HG03558 (cell line): ENCODE measurements around the gene HHATL.

ENCODE experiments used
- ATAC-seq: cut with Tn5 transposase; IDR thresholded peaks from one replicate; pipeline ENCODE4 v1.9.1; 2021; ENCODE audit warnings: moderate number of reproducible peaks; ENCODE audit not compliant: unreplicated experiment; ENCODE audit errors: extremely low read depth

The HHATL gene

GRCh38 chr3:42702066-42702951 lies at the start of gene HHATL:
HHATL (minus strand) TSS chr3:42702798; CDS start chr3:42700826, 1,972 bp downstream.
- ATAC-seq: no peak

GRCh38 chr3:42751609-42752008 lies 49.0 kb upstream of the HHATL start:
- ATAC-seq: no peak

- no peak for ATAC-seq
These were observed 48.2 kb upstream of the HHATL start for GRCh38 chr3:42750834-42751233.

- ATAC-seq: no peak
These were observed 47.2 kb upstream of the HHATL start for GRCh38 chr3:42749753-42750231.

GRCh38 chr3:42749025-42749752 lies 46.6 kb upstream of the HHATL start:
- ATAC-seq: no peak

GRCh38 chr3:42747581-42747980 lies 45.0 kb upstream of the HHATL start:
- ATAC-seq: no peak

- no peak for ATAC-seq
These were observed 44.2 kb upstream of the HHATL start for GRCh38 chr3:42746455-42747450.

GRCh38 chr3:42745776-42746454 lies 43.3 kb upstream of the HHATL start:
- no peak for ATAC-seq

- no peak for ATAC-seq
These were observed 42.7 kb upstream of the HHATL start for GRCh38 chr3:42745291-42745745.

- ATAC-seq: no peak
These were observed 40.8 kb upstream of the HHATL start for GRCh38 chr3:42743204-42743995.

- no peak for ATAC-seq
These were observed 40.1 kb upstream of the HHATL start for GRCh38 chr3:42742688-42743087.

- no peak for ATAC-seq
These were observed 39.7 kb upstream of the HHATL start for GRCh38 chr3:42742259-42742658.

- no peak for ATAC-seq
These were observed 39.2 kb upstream of the HHATL start for GRCh38 chr3:42741796-42742195.

- ATAC-seq: no peak
These were observed 37.0 kb upstream of the HHATL start for GRCh38 chr3:42739401-42740158.

- ATAC-seq: no peak
These were observed 33.9 kb upstream of the HHATL start for GRCh38 chr3:42736531-42736930.

GRCh38 chr3:42736081-42736480 lies 33.5 kb upstream of the HHATL start:
- no peak for ATAC-seq

- ATAC-seq: no peak
These were observed 33.0 kb upstream of the HHATL start for GRCh38 chr3:42735615-42736014.

GRCh38 chr3:42735019-42735418 lies 32.4 kb upstream of the HHATL start:
- no peak for ATAC-seq
